ENCODE data around the gene PPP6R3.
"Not testable (repeated sequence)": the region's sequence is repeated elsewhere in the genome, so short reads cannot be mapped to it uniquely, and the experiment has no call there.

Gene PPP6R3

DNA sequence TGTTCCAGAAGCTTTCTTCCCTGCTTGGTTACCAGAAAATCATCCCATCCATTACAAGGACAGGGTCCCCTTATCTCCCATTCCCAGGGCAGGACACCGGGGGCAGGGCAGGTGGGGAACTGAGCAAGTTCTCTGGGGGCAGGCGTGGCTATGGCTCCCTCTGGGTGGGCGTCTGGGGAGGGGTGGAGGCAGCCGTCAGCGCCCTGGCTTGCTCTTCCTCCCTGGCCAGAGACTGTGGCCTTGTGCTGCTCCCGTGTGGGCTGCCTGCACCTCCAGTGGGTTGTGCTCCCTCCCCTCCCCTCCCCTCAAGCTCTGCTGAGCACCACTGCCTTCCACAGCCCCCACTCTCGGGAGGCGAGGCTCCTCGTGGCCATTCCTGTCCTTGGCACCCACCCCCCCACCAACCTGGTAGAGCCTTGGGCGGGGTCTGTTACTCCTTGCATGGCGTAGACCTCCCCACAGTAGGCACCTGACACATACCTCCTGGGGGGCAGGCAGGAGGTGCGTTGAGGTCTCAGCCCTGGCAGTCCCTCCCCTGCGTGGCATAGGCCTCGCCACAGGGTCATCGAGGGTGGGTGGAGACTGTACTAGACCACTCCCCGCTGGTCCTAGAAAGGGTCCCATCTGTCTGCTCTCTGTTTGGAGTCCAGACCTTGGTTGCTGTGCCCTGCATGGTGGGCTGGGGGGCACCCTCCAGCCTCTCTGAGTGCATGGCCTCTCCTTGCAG, 24.2 kb upstream of the PPP6R3 start:
- DNase-seq (ENCODE audit: low spot score), result no peak

DNA sequence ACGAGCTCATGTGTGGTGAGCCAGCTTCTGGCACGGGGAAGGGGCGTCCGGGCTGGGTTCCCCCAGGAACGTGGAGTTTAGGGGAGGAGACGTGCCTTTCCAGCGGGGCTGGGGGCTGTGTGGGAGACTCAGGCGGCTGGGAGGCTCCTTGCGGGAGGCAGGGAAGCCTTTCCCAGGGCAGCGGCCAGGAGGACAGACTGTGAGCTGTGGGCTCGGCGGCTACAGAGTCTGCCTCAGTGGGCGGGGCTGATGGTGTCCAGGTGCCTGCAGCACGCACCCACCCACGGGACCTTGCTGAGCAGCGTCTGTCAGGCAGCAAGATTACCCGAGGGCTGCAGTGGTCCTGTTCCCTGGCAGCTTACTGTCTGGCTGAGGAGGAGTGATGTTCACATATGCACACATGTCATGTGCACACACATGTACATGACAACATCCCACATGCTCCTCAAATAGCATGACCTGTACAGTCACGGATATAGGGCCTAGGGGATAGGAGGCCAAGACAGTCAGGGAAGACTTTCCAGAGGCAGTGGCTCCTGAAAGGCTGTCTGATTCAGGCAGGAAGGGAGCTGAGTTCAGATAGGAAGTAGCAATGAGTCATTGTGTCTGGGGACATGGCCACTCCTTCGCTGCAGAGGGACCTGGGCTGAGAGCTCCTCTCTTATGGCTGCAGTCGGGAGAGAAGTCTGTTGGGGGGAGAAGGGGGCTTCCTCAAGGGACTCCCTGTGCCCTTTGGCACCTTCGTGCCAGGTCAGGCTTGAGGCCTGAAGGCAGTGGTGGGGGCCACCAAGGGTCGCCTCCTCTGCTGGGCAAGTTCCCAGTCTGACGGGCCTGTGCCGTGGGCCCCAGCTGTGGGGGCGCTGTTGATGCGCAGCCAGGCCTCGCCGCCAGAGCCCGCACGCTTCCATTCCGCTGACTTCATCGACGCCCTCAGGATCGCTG, 23.3 kb upstream of the PPP6R3 start:
- DNase-seq (ENCODE audit: low spot score), result no peak

DNA sequence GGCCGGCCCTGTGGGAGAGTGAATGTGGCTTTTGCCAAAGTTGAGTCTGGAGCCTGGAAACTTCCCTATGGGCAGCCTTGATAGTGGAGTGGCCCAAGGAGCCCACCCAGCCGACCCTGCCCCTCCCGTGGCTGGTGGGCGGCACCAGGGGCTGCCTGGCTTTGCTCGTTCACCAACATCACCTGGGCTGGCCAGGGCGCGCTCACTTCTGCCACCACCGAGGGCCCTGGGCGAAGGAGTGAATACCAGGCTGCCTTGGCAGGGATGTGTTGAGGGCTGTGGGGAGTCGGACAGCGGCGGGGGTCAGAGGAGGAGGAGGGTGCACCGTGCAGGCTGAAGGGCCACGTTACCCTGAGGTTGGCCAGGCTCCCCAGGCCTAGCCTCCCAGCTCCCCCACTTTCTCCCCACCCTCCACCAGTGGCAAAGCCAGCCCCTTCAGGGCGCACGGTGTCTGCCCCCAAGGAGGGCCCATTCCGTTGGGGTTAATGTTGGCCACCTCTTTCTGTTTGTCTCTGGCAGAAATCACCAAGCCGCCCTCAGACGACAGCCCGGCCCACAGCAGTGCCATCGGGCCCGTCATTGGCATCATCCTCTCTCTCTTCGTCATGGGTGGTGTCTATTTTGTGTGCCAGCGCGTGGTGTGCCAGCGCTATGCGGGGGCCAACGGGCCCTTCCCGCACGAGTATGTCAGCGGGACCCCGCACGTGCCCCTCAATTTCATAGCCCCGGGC, 22.5 kb upstream of the PPP6R3 start:
- no peak for DNase-seq (ENCODE audit: low spot score)

DNA sequence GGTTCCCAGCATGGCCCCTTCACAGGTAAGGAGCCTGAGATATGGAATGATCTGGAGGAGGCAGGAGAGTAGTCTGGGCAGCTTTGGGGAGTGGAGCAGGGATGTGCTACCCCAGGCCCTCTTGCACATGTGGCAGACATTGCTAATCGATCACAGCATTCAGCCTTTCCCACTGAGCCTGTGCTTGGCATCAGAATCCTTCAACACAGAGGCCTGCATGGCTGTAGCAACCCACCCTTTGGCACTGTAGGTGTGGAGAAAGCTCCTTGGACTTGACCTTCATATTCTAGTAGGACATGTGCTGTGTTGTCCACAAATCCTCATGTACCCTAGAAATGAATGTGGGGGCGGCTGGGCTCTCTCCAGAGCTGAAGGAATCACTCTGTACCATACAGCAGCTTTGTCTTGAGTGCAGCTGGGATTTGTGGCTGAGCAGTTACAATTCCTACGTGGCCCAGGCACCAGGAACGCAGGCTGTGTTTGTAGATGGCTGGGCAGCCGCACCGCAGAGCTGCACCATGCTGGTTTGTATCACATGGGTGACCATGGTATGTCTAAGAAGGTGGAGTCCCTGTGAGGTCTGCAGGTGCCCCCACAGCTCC, 21.8 kb upstream of the PPP6R3 start:
- DNase-seq (ENCODE audit: low spot score), result no peak

DNA sequence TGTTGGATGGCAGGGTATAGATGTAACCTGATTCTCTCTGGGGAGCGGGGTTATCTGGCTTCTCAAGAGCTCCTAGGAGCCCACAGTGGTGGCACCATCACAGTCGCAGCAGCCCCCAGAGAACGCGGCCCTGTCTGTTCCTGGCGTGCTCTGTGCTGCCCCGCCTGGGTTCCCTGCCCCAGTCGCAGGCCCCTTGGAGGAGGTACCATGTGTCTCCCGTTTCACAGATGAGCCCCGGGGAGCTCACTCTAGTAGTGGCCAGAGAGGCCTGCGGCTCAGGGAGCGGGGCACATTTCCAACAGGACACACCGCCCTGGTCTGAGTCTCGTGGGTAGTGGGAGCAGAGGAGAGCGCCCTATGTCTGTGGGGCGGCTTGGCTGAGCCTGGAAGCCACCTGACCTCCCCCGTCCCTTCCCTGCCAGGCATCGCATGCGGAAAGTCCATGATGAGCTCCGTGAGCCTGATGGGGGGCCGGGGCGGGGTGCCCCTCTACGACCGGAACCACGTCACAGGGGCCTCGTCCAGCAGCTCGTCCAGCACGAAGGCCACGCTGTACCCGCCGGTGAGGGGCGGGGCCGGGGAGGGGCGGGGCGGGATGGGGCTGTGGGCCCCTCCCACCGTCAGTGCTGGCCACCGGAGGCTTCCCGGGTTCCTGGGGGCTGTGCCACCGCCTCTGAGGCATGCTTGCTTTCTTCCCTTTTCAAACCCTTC, 21.0 kb upstream of the PPP6R3 start:
- no peak for DNase-seq (ENCODE audit: low spot score)

DNA sequence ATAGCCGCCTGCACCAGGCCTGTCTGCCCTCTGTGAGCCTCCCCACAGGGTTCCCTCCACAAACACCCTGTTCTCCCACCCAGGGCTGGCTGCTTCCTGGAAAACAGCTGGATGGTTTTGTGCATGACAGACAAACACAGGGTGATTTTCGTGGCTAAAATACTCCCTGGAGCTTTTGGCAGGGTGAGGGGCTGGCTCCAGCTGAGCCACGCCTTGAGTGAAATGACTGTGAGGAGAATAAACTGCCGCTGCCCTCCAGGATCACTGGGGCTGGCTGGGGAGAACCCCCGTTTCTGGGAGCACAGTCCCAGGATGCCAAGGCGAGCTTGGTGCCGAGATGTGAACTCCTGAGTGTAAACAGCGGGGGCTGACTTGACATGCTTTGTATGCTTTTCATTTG, 20.3 kb upstream of the PPP6R3 start:
- DNase-seq (ENCODE audit: low spot score), result no peak

DNA sequence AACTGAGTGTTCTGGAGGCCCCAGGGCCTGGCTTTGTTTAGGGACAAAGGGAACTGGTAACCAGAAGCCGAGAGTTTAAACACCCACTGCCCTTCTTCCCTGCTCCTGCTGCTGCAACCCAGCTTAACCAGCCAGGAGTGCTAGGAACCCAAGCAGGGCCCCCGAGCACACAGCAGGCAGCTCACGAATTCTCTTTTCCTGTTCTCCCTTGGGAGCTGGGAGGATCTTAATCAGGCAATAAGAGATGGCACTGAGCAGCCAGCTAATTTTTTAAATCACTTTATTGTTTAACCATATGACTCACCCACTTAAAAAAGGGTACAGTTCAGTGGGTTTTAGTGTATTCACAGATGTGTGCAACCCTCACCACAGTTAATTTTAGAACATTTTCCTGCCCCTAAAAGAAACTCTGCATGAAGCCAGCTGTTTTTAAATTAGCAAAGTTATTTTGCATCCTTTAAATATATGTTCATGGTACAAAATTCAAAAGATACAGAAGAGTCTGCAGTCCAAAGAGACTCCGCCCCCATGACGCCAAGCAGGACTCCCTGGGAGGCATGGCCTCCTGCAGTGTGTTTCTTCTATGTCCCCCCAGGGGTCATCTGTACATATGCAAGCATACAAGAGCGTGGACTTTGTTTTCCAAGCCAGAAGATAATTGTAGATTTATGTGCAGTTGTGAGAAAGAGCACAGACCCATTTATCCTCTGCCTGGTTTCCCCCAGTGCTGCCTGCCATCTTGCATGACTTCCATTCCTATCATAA, 18.9 kb upstream of the PPP6R3 start:
- DNase-seq (ENCODE audit: low spot score), result no peak

DNA sequence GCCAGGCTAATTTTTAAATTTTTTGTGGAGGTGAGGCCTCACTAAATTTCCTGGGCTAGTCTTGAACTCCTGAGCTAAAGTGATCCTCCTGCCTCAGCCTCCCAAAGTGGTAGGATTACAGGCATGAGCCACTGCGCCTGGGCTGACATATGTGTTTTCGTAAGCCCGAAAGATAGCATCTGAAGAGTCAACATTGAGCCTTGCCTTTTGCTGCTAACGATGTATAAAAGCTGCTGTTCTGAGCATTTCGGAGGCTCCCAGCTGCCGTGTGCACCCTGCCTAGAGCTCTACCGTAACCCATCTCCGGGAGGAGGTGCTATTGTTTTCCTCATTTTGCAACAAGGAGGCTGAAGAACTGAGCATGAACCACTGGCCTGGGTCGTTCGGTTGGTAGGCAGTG, 18.1 kb upstream of the PPP6R3 start:
- no peak for DNase-seq (ENCODE audit: low spot score)

DNA sequence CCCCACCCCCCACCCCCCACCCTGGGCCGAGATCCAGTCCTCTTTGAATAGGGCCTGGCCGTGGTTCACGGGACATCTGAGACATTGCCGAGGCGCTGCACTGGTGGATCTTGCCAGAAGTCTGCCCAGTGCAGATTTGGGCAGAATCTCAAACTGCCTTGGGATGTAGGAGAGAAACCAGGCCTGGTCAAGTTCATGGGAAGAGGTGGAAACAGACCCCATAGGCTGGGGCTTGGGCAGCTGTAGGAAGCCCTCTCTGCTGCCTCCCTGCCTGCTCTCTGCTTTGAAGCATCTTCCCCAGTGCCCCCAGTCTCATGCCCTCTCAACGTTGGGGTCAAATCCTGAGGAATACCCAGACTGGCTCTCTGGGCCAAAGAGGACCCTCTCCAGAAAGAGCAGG, 16.0 kb upstream of the PPP6R3 start:
- DNase-seq (ENCODE audit: low spot score), result no peak

DNA sequence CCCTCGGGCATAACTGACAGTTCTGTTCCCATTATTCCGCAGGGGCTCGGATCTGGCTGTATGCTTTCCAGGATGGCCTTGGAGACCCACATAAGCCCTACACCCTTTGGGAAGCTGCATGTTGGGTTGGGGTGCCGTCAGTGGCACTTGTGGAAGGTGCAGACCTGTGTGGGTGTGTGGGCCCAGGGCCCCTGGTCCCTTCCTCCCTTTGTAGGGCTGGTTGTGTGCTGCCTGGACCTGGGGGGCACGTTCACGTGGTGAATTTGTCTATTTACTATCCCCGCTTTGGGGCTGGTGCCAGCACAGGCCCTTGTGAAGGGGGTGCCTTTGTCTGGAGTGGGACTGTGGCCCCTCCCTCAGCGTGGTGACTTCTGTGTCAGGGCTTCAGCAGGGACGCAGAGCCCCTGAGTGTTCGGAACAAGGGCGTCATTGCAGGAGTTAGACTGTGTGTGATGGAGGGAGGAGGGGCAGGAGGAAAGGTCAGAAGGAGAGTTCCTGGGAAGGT, 15.0 kb upstream of the PPP6R3 start:
- DNase-seq (ENCODE audit: low spot score), result no peak

DNA sequence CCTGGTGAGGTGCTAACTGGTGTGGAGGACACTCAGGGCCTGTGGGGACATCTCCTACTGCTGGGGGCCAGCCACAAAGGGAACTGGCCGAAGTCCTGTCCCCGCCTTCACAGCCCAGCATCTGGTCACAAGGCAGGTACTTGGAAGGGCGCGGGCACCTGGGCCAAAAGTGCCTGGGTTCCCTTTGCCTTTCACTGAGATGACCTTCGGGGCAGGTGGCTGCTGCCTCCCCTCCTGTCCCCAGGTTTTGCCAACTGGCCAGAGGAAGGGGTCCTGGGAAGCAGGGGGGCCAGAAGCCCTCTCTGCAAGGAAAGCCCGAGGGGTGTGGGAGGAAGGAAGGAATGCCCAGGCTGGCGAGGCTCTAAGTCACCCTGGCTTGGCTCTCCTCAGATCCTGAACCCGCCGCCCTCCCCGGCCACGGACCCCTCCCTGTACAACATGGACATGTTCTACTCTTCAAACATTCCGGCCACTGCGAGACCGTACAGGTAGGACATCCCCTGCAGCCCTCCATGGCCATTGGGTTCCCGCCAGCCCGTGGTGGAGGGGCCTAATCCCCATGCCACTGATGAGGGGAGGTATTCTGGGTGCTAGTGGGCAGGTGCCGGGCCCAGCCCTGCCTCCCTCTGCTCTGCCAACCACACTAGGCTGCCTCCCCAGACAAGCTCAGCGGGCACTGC, 14.4 kb upstream of the PPP6R3 start:
- DNase-seq (ENCODE audit: low spot score), result no peak

DNA sequence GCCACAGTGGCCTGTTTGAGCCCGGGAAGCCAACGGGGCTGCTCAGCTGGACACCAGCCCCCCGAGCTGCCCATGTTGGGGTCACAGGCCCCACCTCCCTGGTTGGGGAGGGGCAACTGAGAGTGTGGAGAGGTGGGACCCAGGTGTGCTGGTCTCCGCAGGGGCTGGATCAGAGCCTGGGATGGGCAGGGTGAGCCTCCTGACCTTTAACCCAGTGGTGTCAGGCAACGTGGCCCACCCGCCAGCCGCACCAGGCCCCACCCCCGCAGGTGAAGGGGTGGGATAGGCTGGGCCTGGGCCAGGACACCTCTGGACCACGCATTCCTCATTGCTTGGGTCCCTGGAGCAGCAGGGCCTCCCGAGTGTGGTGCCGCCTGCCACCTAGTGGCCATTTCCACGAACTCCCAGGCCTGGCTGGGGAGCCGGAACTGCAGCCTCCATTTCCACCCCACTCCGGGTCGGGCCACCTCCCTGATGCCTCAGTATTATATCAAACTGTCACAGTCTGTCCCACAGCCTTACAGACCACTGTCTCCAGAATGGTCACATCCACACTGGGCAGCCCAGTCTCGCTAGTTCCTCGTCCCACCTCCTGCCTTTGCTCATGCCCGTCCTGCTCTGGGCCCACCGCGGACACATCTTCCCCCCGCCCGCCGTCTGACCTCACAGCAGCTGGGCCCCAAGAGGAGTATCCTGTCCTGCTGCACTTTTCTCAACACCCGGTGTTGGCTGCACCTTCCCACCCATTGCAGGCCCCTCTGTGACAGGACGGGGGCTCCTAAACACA, 13.3 kb upstream of the PPP6R3 start:
- peak; percentile 45 for DNase-seq (ENCODE audit: low spot score)

DNA sequence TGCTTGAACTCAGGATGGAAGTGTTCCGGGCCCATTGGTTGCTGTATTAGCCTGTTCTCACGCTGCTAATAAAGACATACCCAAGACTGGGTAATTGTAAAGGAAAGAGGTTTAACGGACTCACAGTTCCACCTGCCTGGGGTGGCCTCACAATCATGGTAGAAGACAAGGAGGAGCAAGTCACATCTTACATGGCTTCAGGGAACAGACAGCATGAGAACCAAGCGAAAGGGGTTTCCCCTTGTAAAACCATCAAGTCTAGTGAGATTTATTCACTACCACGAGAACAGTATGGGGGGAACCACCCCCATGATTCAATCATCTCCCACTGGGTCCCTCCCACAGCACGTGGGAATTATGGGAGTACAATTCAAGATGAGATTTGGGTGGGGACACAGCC, 12.6 kb upstream of the PPP6R3 start:
- not testable (repeated sequence) for DNase-seq (ENCODE audit: low spot score)

DNA sequence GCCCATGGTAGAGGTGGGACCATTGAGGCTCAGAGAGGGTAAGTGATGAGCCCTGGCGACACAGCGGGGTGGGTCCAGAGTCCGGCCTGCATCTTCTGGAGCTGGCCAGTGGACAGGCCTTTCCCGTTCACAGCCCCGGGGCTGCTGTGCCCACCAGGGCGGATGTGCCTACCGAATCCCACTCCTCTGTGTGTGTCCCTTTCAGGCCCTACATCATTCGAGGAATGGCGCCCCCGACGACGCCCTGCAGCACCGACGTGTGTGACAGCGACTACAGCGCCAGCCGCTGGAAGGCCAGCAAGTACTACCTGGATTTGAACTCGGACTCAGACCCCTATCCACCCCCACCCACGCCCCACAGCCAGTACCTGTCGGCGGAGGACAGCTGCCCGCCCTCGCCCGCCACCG, 11.9 kb upstream of the PPP6R3 start:
- no peak for DNase-seq (ENCODE audit: low spot score)

DNA sequence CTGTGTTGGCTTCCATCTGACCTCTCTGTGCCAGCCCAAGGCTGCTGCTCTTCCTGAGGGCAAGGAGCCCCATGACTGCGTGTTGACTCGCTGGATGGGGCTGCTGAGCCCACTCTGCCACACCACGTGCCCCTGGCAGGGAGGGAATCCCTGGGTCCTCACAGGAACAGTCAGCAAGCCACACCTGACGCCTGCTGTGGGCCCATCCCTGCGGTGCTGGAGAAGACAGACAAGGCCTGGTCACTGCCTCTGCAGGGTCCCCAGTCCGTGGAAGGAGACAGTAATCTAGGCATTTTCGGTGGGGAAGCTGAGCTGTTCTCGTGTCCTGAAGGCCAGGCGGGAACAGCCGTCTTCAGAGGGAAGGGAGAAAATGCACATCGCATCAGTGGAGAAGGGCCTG, 10.6 kb upstream of the PPP6R3 start:
- no peak for DNase-seq (ENCODE audit: low spot score)

DNA sequence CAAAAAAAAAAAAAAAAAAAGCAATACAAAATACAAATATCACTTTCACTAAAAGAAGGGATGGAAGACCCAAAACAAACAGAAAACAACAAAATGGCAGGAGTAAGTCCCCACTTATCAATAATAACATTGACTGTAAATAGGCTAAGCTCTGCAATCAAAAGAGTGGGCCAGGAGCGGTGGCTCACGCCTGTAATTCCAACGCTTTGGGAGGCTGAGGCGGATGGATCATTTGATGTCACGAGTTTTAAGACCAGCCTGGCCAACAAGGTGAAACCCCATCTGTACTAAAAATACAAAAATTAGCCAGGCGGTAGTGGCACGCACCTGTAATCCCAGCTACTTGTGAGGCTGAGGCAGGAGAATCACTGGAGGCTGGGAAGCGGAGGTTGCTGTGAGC, 9.8 kb upstream of the PPP6R3 start:
- no peak for DNase-seq (ENCODE audit: low spot score)

DNA sequence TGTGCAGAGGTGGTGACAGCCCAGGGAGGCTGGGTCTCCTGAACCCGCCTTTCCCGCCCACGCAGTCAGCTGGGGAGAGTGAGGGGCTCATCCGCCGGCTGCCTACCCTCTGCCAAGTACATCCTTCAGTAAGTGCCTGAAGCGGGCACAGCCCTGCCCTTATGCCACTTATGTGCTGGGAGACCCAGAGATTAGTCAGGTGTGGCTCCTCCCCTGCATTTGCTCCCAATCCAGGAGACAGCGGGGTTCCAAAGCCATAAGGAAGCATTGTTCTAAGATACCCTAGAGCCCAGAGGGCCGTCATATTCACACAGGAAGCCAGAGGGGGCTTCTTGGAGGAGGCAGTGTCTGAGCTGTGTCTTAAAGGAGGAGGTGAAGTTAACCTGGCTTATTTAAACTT, 5.8 kb upstream of the PPP6R3 start:
- DNase-seq (ENCODE audit: low spot score), result no peak

DNA sequence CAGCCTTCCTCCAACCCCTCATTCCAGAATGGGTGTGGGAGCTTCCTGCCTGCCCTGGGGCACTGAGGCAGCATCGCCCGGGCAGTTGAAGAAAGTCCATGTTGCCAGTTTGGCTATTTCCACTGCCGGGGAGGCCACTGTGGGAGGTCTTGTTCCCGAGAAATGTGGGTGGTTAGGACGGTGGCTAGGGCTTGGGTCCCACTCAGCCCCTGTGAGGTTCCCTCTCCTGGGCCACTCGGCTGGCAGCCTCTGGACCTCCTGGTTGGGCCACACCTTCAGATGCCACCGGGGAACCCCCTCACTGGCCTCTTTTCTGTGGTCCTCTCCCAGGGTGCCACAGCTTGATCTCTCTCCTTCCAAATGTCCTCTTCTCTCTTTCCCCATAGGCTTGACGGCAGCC, 5.1 kb upstream of the PPP6R3 start:
- no peak for DNase-seq (ENCODE audit: low spot score)

DNA sequence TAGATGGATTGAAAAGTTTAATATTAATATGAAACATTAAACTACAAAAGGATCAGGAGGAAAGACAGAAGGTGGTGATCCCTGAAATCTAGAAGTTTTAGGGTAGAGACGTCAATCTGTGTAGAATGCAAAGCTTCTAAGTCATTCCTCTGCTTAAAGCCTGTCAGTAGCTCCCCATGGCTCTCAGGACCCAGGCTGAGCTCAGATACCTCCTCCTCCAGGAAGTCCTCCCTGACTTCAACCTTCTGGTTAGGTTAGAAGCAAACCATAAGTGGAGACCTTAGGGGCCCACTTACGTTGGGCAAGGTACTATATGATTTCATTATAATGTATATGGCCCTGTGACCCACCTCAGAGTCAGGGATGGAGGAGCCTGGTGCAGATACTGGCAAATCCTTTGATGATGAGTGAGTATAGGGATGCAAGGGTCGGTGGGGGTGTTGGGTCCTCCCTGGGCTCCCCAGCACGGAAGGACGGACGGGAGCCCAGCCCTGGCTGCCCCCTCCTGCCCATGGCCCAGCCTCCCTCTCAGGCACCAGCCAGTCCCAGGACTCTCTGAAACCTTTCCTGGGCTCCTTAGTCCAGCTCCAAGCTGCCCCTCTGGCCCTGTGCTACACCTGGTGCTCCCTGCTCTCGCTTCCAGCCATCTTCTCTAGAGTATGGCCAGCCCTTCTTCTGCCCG, 3.2 kb upstream of the PPP6R3 start:
- no peak for DNase-seq (ENCODE audit: low spot score)
